GM23338 (cell line): ENCODE data around the gene LYPLAL1. TPM values are rescaled to one million over a fixed set of nuclear protein-coding genes. Genes with fewer than 3 reads are reported as not detected.

Experiments
- ATAC-seq: fragments of 200-7000 bp; cut with Tn5 transposase; 3 replicates; pipeline ENCODE4 v1.9.1; 2020
- DNase-seq: peaks from one replicate; pipeline ENCODE4 v3.0.0-alpha.2; 2015; ENCODE audit warnings: low spot score
- H2AFZ ChIP-seq: fragments of 200-600 bp; sonication (generic); 2 replicates; pipeline ENCODE4 v1.8.0; 2016; ENCODE audit warnings: antibody characterized with exemption, mild to moderate bottlenecking, moderate library complexity
- H3F3A ChIP-seq: fragments of 200-600 bp; sonication (generic); replicated peaks from 2 replicates; pipeline ENCODE4 v1.8.0; 2017; ENCODE audit warnings: antibody characterized with exemption, mixed run types, low read depth
- H3K27ac ChIP-seq: fragments of 200-600 bp; sonication (generic); 2 replicates; pipeline ENCODE4 v1.6.1; 2016; ENCODE audit warnings: low read depth
- H3K27me3 ChIP-seq: fragments of 200-600 bp; sonication (generic); 2 replicates; pipeline ENCODE4 v1.8.0; 2016; ENCODE audit warnings: mild to moderate bottlenecking, mixed run types, moderate library complexity; ENCODE audit not compliant: insufficient read depth
- H3K36me3 ChIP-seq: fragments of 200-600 bp; sonication (generic); 2 replicates; pipeline ENCODE4 v1.8.0; 2016; ENCODE audit warnings: mild to moderate bottlenecking; ENCODE audit not compliant: insufficient read depth
- H3K4me1 ChIP-seq: fragments of 200-600 bp; sonication (generic); 2 replicates; pipeline ENCODE4 v1.8.0; 2016; ENCODE audit warnings: mild to moderate bottlenecking, moderate library complexity; ENCODE audit not compliant: insufficient read depth
- H3K4me2 ChIP-seq: fragments of 200-600 bp; sonication (generic); 2 replicates; pipeline ENCODE4 v1.7.1; 2017; ENCODE audit warnings: mixed run types
- H3K4me3 ChIP-seq: fragments of 200-600 bp; sonication (generic); 2 replicates; pipeline ENCODE4 v1.6.1; 2016; ENCODE audit warnings: mixed run types
- H3K79me2 ChIP-seq: fragments of 200-600 bp; sonication (generic); replicated peaks from 2 replicates; pipeline ENCODE4 v1.8.0; 2017; ENCODE audit warnings: mild to moderate bottlenecking; ENCODE audit not compliant: insufficient read depth
- H3K9me2 ChIP-seq: fragments of 200-600 bp; sonication (generic); 2 replicates; pipeline ENCODE4 v1.8.0; 2017; ENCODE audit not compliant: insufficient read depth
- H4K20me1 ChIP-seq: fragments of 200-600 bp; sonication (generic); replicated peaks from 2 replicates; pipeline ENCODE4 v1.8.0; 2017; ENCODE audit warnings: mild to moderate bottlenecking; ENCODE audit not compliant: insufficient read depth
- H3K27ac Mint-ChIP-seq: 2 replicates; pipeline ENCODE4 v1.8.0; 2020; ENCODE audit warnings: inconsistent platforms, mild to moderate bottlenecking, moderate library complexity, mixed read lengths
- H3K27me3 Mint-ChIP-seq: 3 replicates; pipeline ENCODE4 v1.8.0; 2022; ENCODE audit warnings: low read depth, mild to moderate bottlenecking, moderate library complexity, mixed read lengths, inconsistent platforms; ENCODE audit not compliant: insufficient read depth, poor library complexity
- H3K36me3 Mint-ChIP-seq: 3 replicates; pipeline ENCODE4 v1.8.0; 2021; ENCODE audit warnings: low read depth, mild to moderate bottlenecking, inconsistent platforms, moderate library complexity, mixed read lengths
- H3K4me1 Mint-ChIP-seq: 3 replicates; pipeline ENCODE4 v1.8.0; 2020; ENCODE audit warnings: mild to moderate bottlenecking, inconsistent platforms, mixed read lengths
- H3K4me3 Mint-ChIP-seq: 3 replicates; pipeline ENCODE4 v1.8.0; 2021; ENCODE audit warnings: moderate library complexity, mild to moderate bottlenecking, inconsistent platforms, mixed read lengths
- H3K9me3 Mint-ChIP-seq: 3 replicates; pipeline ENCODE4 v1.8.0; 2020; ENCODE audit warnings: moderate library complexity, mild to moderate bottlenecking, inconsistent platforms, mixed read lengths
- CREB1 ChIP-seq: fragments of 250-450 bp; sonication (Bioruptor Pico); IDR thresholded peaks from 2 replicates; pipeline ENCODE4 v1.5.0; 2020; ENCODE audit warnings: low read depth, mild to moderate bottlenecking, moderate library complexity
- CTCF ChIP-seq, 2 experiments: fragments of 200-600 bp in 1 of 2; sonication (generic) in 1 of 2; conservative IDR thresholded peaks; 2 replicates each; pipeline versions ENCODE4 v1.5.1 to v1.6.1; 2016 to 2017; ENCODE audit warnings: antibody characterized with exemption in 2 of 2, low read depth in 2 of 2, mild to moderate bottlenecking in 2 of 2, moderate library complexity in 1 of 2
- EZH2 ChIP-seq: fragments of 200-600 bp; sonication (generic); IDR thresholded peaks from one replicate; pipeline ENCODE4 v1.8.0; 2017; ENCODE audit warnings: antibody characterized with exemption, mild to moderate bottlenecking, low read depth; ENCODE audit not compliant: unreplicated experiment
- EZH2phosphoT487 ChIP-seq: fragments of 200-600 bp; sonication (generic); IDR thresholded peaks from one replicate; pipeline ENCODE4 v1.8.1; 2018; ENCODE audit warnings: antibody characterized with exemption; ENCODE audit not compliant: unreplicated experiment
- JUNB ChIP-seq: IDR thresholded peaks from one replicate; pipeline ENCODE4 v1.6.1; 2016; ENCODE audit warnings: antibody characterized with exemption; ENCODE audit not compliant: unreplicated experiment
- NANOG ChIP-seq: IDR thresholded peaks from 2 replicates; pipeline ENCODE4 v1.6.1; 2016; ENCODE audit warnings: antibody characterized with exemption, borderline replicate concordance
- POLR2AphosphoS5 ChIP-seq: IDR thresholded peaks from 2 replicates; pipeline ENCODE4 v1.6.1; 2016; ENCODE audit warnings: antibody characterized with exemption, low read depth
- STAT1 ChIP-seq: IDR thresholded peaks from one replicate; pipeline ENCODE4 v1.6.1; 2016; ENCODE audit warnings: antibody characterized with exemption; ENCODE audit not compliant: unreplicated experiment
- ZNF114 ChIP-seq: fragments of 250-450 bp; sonication (Bioruptor Pico); IDR thresholded peaks from 2 replicates; pipeline ENCODE4 v1.5.0; 2020; ENCODE audit warnings: mild to moderate bottlenecking, moderate library complexity
- ZNF331 ChIP-seq: fragments of 250-450 bp; sonication (Bioruptor Pico); IDR thresholded peaks from 2 replicates; pipeline ENCODE4 v1.5.0; 2020; ENCODE audit warnings: low read depth, mild to moderate bottlenecking, moderate library complexity
- ZNF462 ChIP-seq: fragments of 250-450 bp; sonication (Bioruptor Pico); IDR thresholded peaks from 2 replicates; pipeline ENCODE4 v1.5.0; 2020; ENCODE audit warnings: mild to moderate bottlenecking, moderate library complexity
- polyA plus RNA-seq: library from polyadenylated mRNA; unstranded; fragments of >200 nt; fragmentation: Nextera tagmentation; extraction: Ambion mirVana; gene quantifications from 2 replicates; pipeline ENCODE4 v1.2.1, GENCODE V29; 2016
- total RNA-seq: library from RNA; depleted of rRNA; stranded (reverse); fragments of >200 nt; shearing (Covaris generic); gene quantifications from 2 replicates; pipeline ENCODE4 v1.2.3, GENCODE V29; 2014
- TF ChIP-seq, protein P1 (sequence below): IDR thresholded peaks from 2 replicates; pipeline ENCODE4 v1.6.1; 2016; ENCODE audit warnings: antibody characterized with exemption
- TF ChIP-seq, protein P2 (sequence below): IDR thresholded peaks from one replicate; pipeline ENCODE4 v1.6.1; 2018; ENCODE audit warnings: antibody characterized with exemption; ENCODE audit not compliant: unreplicated experiment

Gene LYPLAL1
- total and polyA plus RNA-seq, 2 experiments from 2014 or later: 9.9 to 60.2 TPM

DNA sequence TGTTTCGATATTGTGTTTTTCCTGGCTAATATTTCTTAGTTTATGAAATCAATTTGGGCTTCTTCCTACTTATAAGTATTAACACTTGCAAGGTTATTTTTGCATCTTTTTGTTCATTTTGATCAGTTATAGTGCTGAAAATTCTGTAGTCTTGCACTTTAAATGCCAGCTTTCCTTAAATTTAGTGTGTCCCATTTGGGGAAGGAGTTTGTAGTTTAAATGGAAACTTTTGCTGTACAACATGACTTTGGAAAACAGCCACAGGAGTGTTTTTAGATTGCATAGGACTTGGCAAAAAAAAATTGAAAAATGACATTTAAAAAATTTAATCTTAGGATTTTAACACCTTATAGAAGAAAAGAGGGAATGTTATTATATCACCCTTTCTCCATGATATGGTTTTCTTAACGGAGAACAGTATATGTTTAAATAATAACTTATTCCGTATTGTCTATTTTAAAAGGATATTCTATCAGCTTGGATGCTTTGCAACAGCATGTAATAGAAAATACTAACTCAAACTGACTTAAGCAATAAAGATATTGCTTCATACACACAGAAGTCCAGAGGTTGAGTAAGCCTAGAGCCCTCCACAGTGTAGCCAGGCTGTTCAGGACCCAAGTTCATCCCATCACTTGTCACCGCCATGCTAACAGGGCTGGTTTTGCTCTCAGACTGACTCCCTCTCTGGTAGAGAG, 53.8 kb downstream of the LYPLAL1 start:
- Mint-ChIP-seq H3K9me3 (no peaks in the 10 kb centered on the region), H3K4me1 (no peaks in the 10 kb centered on the region), H3K27ac (no peak overlapping the region), H3K4me3 (no peak overlapping the region), H3K27me3 (no peaks in the 10 kb centered on the region), H3K36me3 (no peaks in the 10 kb centered on the region; the same call in 2 of the 3 replicates)
- Histone ChIP-seq H3K4me2 (no peak overlapping the region), H3K27me3 (no peaks in the 10 kb centered on the region), H3K4me1 (no peaks in the 10 kb centered on the region), H3K36me3 (no peaks in the 10 kb centered on the region), H3K4me3 (no peak overlapping the region), H3K27ac (no peak overlapping the region), H3K79me2 (no peaks in the 10 kb centered on the region), H4K20me1 (no peaks in the 10 kb centered on the region), H3K9me2 (peaks cover 5% of the 10 kb centered on the region; the same call in 1 of the 2 replicates), H3F3A (no peaks in the 10 kb centered on the region), H2AFZ (no peak overlapping the region)
- TF ChIP-seq ZNF331 (CRISPR knock-in tag): no peak
- TF ChIP-seq ZNF114 (CRISPR knock-in tag): no peak
- no peak for TF ChIP-seq CREB1 (CRISPR knock-in tag)
- TF ChIP-seq, protein P1, sequence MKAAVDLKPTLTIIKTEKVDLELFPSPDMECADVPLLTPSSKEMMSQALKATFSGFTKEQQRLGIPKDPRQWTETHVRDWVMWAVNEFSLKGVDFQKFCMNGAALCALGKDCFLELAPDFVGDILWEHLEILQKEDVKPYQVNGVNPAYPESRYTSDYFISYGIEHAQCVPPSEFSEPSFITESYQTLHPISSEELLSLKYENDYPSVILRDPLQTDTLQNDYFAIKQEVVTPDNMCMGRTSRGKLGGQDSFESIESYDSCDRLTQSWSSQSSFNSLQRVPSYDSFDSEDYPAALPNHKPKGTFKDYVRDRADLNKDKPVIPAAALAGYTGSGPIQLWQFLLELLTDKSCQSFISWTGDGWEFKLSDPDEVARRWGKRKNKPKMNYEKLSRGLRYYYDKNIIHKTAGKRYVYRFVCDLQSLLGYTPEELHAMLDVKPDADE: no peak
- no peak for TF ChIP-seq EZH2
- TF ChIP-seq, protein P2, sequence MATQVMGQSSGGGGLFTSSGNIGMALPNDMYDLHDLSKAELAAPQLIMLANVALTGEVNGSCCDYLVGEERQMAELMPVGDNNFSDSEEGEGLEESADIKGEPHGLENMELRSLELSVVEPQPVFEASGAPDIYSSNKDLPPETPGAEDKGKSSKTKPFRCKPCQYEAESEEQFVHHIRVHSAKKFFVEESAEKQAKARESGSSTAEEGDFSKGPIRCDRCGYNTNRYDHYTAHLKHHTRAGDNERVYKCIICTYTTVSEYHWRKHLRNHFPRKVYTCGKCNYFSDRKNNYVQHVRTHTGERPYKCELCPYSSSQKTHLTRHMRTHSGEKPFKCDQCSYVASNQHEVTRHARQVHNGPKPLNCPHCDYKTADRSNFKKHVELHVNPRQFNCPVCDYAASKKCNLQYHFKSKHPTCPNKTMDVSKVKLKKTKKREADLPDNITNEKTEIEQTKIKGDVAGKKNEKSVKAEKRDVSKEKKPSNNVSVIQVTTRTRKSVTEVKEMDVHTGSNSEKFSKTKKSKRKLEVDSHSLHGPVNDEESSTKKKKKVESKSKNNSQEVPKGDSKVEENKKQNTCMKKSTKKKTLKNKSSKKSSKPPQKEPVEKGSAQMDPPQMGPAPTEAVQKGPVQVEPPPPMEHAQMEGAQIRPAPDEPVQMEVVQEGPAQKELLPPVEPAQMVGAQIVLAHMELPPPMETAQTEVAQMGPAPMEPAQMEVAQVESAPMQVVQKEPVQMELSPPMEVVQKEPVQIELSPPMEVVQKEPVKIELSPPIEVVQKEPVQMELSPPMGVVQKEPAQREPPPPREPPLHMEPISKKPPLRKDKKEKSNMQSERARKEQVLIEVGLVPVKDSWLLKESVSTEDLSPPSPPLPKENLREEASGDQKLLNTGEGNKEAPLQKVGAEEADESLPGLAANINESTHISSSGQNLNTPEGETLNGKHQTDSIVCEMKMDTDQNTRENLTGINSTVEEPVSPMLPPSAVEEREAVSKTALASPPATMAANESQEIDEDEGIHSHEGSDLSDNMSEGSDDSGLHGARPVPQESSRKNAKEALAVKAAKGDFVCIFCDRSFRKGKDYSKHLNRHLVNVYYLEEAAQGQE: no peak
- TF ChIP-seq CTCF (conservative IDR thresholded peaks at IDR 0.05; ENCODE audit: low read depth in 2 of 2): no peak
- no peak for TF ChIP-seq POLR2AphosphoS5
- no peak for TF ChIP-seq JUNB
- TF ChIP-seq STAT1: no peak
- no peak for TF ChIP-seq EZH2phosphoT487
- TF ChIP-seq ZNF462 (CRISPR knock-in tag): no peak
- TF ChIP-seq NANOG: no peak
- no peak for DNase-seq
- ATAC-seq: no peak
